HFFc6 (cell line): Measurements from ENCODE around the gene ITGA2. TPM values are rescaled to one million over a fixed set of nuclear protein-coding genes. Genes with fewer than 3 reads are reported as not detected.

Experiments used
- DNase-seq: peaks from one replicate; pipeline ENCODE4 v3.0.0-alpha.2; 2018
- H3K27ac Mint-ChIP-seq: 2 replicates; pipeline ENCODE4 v1.8.0; 2020; ENCODE audit warnings: mild to moderate bottlenecking, mixed read lengths
- H3K27me3 Mint-ChIP-seq: 2 replicates; pipeline ENCODE4 v1.8.0; 2021; ENCODE audit warnings: mild to moderate bottlenecking, moderate library complexity, mixed read lengths; ENCODE audit not compliant: insufficient read depth
- H3K36me3 Mint-ChIP-seq: 2 replicates; pipeline ENCODE4 v1.8.0; 2021; ENCODE audit warnings: low read depth, mixed read lengths
- H3K4me1 Mint-ChIP-seq: 2 replicates; pipeline ENCODE4 v1.8.0; 2020; ENCODE audit warnings: low read depth, mixed read lengths
- H3K4me3 Mint-ChIP-seq: 2 replicates; pipeline ENCODE4 v1.8.0; 2020; ENCODE audit warnings: mild to moderate bottlenecking, moderate library complexity, mixed read lengths
- H3K9me3 Mint-ChIP-seq: 2 replicates; pipeline ENCODE4 v1.8.0; 2020; ENCODE audit warnings: mild to moderate bottlenecking, mixed read lengths
- CTCF ChIP-seq: fragments of 200-600 bp; sonication (generic); IDR thresholded peaks from 2 replicates; pipeline ENCODE4 v1.5.0; 2021; ENCODE audit warnings: antibody characterized with exemption, mild to moderate bottlenecking
- total RNA-seq, 6 experiments: library from RNA; stranded (reverse); fragmentation: NEBNext Ultra II Directional; extraction: Animal tissue kit (Norgen Biotek cat#: 25700); gene quantifications; 2 replicates in 1 of 6; 3 replicates in 5 of 6; pipeline ENCODE4 v1.2.3, GENCODE V29; 2021

The ITGA2 gene
- total RNA-seq, 6 experiments from 2014 or later, result 42.9 to 76.6 (median 50.5) TPM

GRCh38 chr5:53087171-53087570, 98.0 kb downstream of the ITGA2 start:
- TF ChIP-seq CTCF, result no peak
- DNase-seq, result no peak
- H3K27me3 Mint-ChIP-seq, result no peaks in the 10 kb centered on the region
- no peak overlapping the region for H3K4me3 Mint-ChIP-seq
- no peaks in the 10 kb centered on the region for H3K9me3 Mint-ChIP-seq
- peak overlapping the region; percentile 44; the same call in 1 of the 2 replicates for H3K27ac Mint-ChIP-seq
- H3K36me3 Mint-ChIP-seq, result peaks cover 25% of the 10 kb centered on the region
- H3K4me1 Mint-ChIP-seq, result peaks cover 38% of the 10 kb centered on the region

DNA sequence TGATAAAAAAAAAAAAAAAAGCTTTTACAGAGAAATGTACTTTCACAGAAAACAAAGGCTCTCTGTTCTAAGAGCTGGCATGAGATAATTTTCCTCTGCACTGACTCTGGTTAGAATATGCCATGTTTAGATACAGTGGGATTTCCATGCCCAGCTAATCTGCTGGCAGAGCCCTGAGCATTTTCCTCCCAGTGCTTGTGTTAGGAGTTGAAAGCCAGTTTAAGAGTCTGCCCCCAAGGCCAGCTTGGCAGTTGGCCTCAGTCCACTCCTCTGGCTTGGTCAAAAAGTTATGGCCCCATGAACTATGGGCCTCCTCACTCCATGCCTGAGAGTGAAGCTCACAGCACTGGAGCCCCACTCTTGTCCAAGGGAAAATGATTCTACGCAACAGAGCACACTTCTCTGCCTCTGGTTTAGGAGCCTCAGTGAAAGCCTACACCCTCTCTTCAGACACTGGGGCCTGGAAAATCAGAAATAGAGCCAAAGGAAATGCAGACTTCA, 98.5 kb downstream of the ITGA2 start:
- TF ChIP-seq CTCF, result no peak
- Mint-ChIP-seq H3K9me3 (no peaks in the 10 kb centered on the region), H3K4me3 (no peak overlapping the region), H3K27ac (peak overlapping the region; percentile 57), H3K27me3 (no peaks in the 10 kb centered on the region), H3K4me1 (peaks cover 38% of the 10 kb centered on the region), H3K36me3 (peaks cover 24% of the 10 kb centered on the region)
- no peak for DNase-seq

GRCh38 chr5:53089481-53089991, 100.4 kb downstream of the ITGA2 start:
- Mint-ChIP-seq H3K4me1 (peaks cover 45% of the 10 kb centered on the region), H3K4me3 (no peak overlapping the region; the same call in 1 of the 2 replicates), H3K36me3 (peaks cover 18% of the 10 kb centered on the region), H3K27ac (peak overlapping the region; percentile 60), H3K9me3 (no peaks in the 10 kb centered on the region), H3K27me3 (no peaks in the 10 kb centered on the region; the same call in 1 of the 2 replicates)
- no peak for DNase-seq
- TF ChIP-seq CTCF, result no peak

DNA sequence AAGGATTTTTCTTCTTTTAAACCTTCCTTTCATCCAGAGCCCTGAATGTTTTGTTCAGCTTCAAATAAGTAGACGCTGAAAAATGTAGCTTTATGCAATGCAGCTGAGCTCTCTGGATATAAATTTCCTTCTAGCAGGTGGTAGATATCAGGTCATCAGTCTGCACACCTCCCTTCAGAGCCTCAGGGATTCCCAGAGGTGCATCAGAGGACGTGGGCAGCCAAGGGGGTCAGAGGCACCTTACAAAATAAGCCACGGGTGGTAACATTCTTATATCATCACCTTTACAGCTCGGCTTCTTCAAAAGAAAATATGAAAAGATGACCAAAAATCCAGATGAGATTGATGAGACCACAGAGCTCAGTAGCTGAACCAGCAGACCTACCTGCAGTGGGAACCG, 101.1 kb downstream of the ITGA2 start:
- no peak for DNase-seq
- Mint-ChIP-seq H3K9me3 (no peaks in the 10 kb centered on the region), H3K27me3 (no peaks in the 10 kb centered on the region; the same call in 1 of the 2 replicates), H3K27ac (peak overlapping the region; percentile 43; the same call in 1 of the 2 replicates), H3K4me3 (no peak overlapping the region), H3K4me1 (peaks cover 45% of the 10 kb centered on the region), H3K36me3 (peaks cover 18% of the 10 kb centered on the region)
- TF ChIP-seq CTCF, result no peak

- Mint-ChIP-seq H3K4me1 (peaks cover 50% of the 10 kb centered on the region), H3K4me3 (no peak overlapping the region), H3K27ac (peak overlapping the region; percentile 15), H3K9me3 (no peaks in the 10 kb centered on the region), H3K36me3 (peaks cover 17% of the 10 kb centered on the region), H3K27me3 (no peaks in the 10 kb centered on the region; the same call in 1 of the 2 replicates)
- TF ChIP-seq CTCF, result peak; percentile 48; the same call in 1 of the 2 replicates
- DNase-seq, result peak; percentile 70
Observed at GRCh38 chr5:53091289-53091688, 102.1 kb downstream of the ITGA2 start.
